IMR-90 (cell line): Measurements from ENCODE around the gene GUCY1B1. TPM values are rescaled to one million over a fixed set of nuclear protein-coding genes. Genes with fewer than 3 reads are reported as not detected.

Experiments
- ATAC-seq: fragments of 200-7000 bp; cut with Tn5 transposase; 2 replicates; pipeline ENCODE4 v1.9.1; 2020; ENCODE audit warnings: low read depth, mild to moderate bottlenecking, moderate library complexity
- BruUV-seq: library from RNA; stranded (reverse); fragments of 400-500 nt; replicated peaks from 2 replicates; lab custom pipeline; 2021; lab: Mats Ljungman, UMichigan
- CTCF ChIA-PET: fragments of 300-600 bp; formaldehyde crosslinking; extraction: SDS; loops from one replicate; lab custom pipeline; 2021; ENCODE audit warnings: antibody characterized with exemption; lab: Yijun Ruan, JAX
- POLR2A ChIA-PET: fragments of 300-600 bp; sonication (Branson Sonifier 250); formaldehyde crosslinking; loops from one replicate; lab custom pipeline; 2022; ENCODE audit warnings: antibody characterized with exemption; ENCODE audit not compliant: unreplicated experiment; lab: Charles Lee
- DNase-seq: peaks from one replicate; pipeline ENCODE4 v3.0.0; 2013
- H2AFZ ChIP-seq: replicated peaks from 2 replicates; pipeline ENCODE3; 2013; ENCODE audit warnings: low read length, mild to moderate bottlenecking; ENCODE audit not compliant: poor library complexity
- H2AK5ac ChIP-seq: 2 replicates; pipeline ENCODE4 v1.6.1; 2013; ENCODE audit warnings: low read depth, low read length, inconsistent platforms
- H2AK9ac ChIP-seq: replicated peaks from 2 replicates; pipeline ENCODE3; 2013; ENCODE audit warnings: mild to moderate bottlenecking, low read depth, low read length, moderate library complexity; ENCODE audit not compliant: poor library complexity
- H2BK120ac ChIP-seq: 2 replicates; pipeline ENCODE4 v1.6.1; 2013; ENCODE audit warnings: low read depth, low read length, inconsistent platforms
- H2BK15ac ChIP-seq: 3 replicates; pipeline ENCODE4 v1.6.1; 2013; ENCODE audit warnings: low read depth, low read length, inconsistent platforms
- H2BK20ac ChIP-seq: 2 replicates; pipeline ENCODE4 v1.6.1; 2013; ENCODE audit warnings: low read depth, mild to moderate bottlenecking, inconsistent platforms, low read length, moderate library complexity
- H2BK5ac ChIP-seq: 2 replicates; pipeline ENCODE4 v1.6.1; 2013; ENCODE audit warnings: mild to moderate bottlenecking, low read depth, low read length, inconsistent platforms; ENCODE audit not compliant: poor library complexity, severe bottlenecking
- H3K14ac ChIP-seq: replicated peaks from 2 replicates; pipeline ENCODE4 v1.6.1; 2013; ENCODE audit warnings: low read depth, low read length, inconsistent platforms
- H3K18ac ChIP-seq: 2 replicates; pipeline ENCODE4 v1.6.1; 2013; ENCODE audit warnings: low read depth, low read length, control low read depth
- H3K23ac ChIP-seq: 2 replicates; pipeline ENCODE4 v1.6.1; 2013; ENCODE audit warnings: low read depth, low read length, inconsistent platforms
- H3K27ac ChIP-seq: 2 replicates; pipeline ENCODE4 v1.5.1; 2013; ENCODE audit warnings: mild to moderate bottlenecking, control low read depth, low read length; ENCODE audit not compliant: insufficient read depth
- H3K27me3 ChIP-seq: 2 replicates; pipeline ENCODE4 v1.6.1; 2013; ENCODE audit warnings: low read length; ENCODE audit not compliant: control insufficient read depth, insufficient read depth
- H3K36me3 ChIP-seq: 2 replicates; pipeline ENCODE4 v1.6.1; 2013; ENCODE audit warnings: low read length, mixed read lengths; ENCODE audit not compliant: control insufficient read depth, insufficient read depth
- H3K4ac ChIP-seq: 2 replicates; pipeline ENCODE4 v1.6.1; 2013; ENCODE audit warnings: low read depth, low read length, inconsistent platforms
- H3K4me1 ChIP-seq: 2 replicates; pipeline ENCODE4 v1.6.1; 2013; ENCODE audit warnings: low read length, mixed read lengths; ENCODE audit not compliant: control insufficient read depth, insufficient read depth
- H3K4me2 ChIP-seq: 2 replicates; pipeline ENCODE4 v1.6.1; 2013; ENCODE audit warnings: low read depth, mild to moderate bottlenecking, control low read depth, low read length, moderate library complexity
- H3K4me3 ChIP-seq: 2 replicates; pipeline ENCODE4 v1.5.1; 2013; ENCODE audit warnings: low read depth, mild to moderate bottlenecking, control low read depth, low read length, moderate library complexity; ENCODE audit not compliant: insufficient read depth
- H3K56ac ChIP-seq: 2 replicates; pipeline ENCODE4 v1.6.1; 2013; ENCODE audit warnings: low read length, inconsistent platforms; ENCODE audit not compliant: insufficient read depth; ENCODE audit errors: extremely low read depth
- H3K79me1 ChIP-seq, 2 experiments: 2 replicates each; pipeline ENCODE4 v1.6.1; 2013; ENCODE audit warnings: low read length in 2 of 2, inconsistent platforms in 1 of 2, low read depth in 1 of 2
- H3K9ac ChIP-seq: 2 replicates; pipeline ENCODE4 v1.6.1; 2013; ENCODE audit warnings: low read depth, low read length, control low read depth
- H3K9me1 ChIP-seq: 2 replicates; pipeline ENCODE4 v1.6.1; 2013; ENCODE audit warnings: low read length, inconsistent platforms; ENCODE audit not compliant: insufficient read depth
- H3K9me3 ChIP-seq: 2 replicates; pipeline ENCODE4 v1.6.1; 2013; ENCODE audit warnings: low read length; ENCODE audit not compliant: control insufficient read depth, insufficient read depth
- H4K20me1 ChIP-seq: 2 replicates; pipeline ENCODE4 v1.6.1; 2013; ENCODE audit warnings: low read length, inconsistent platforms; ENCODE audit not compliant: insufficient read depth
- H4K5ac ChIP-seq: 2 replicates; pipeline ENCODE4 v1.6.1; 2013; ENCODE audit warnings: mild to moderate bottlenecking, low read depth, low read length, control low read depth
- H4K8ac ChIP-seq, 2 experiments: 2 replicates each; pipeline ENCODE4 v1.6.1; 2013; ENCODE audit warnings: low read depth in 2 of 2, low read length in 2 of 2, control low read depth in 1 of 2, inconsistent platforms in 1 of 2
- H4K91ac ChIP-seq: 2 replicates; pipeline ENCODE4 v1.6.1; 2013; ENCODE audit warnings: low read depth, low read length, inconsistent platforms; ENCODE audit not compliant: insufficient read depth
- CTCF ChIP-seq: conservative IDR thresholded peaks from 2 replicates; pipeline ENCODE4 v1.5.1; 2012; ENCODE audit warnings: mild to moderate bottlenecking, low read depth, low read length, improper control_type of control experiment
- ELK1 ChIP-seq: fragments of 150-350 bp; IDR thresholded peaks from 2 replicates; pipeline ENCODE4 v1.6.1; 2016; ENCODE audit warnings: low read depth, mild to moderate bottlenecking, low read length, moderate library complexity, borderline replicate concordance
- FOS ChIP-seq: fragments of 150-350 bp; IDR thresholded peaks from 2 replicates; pipeline ENCODE4 v1.6.1; 2016; ENCODE audit warnings: low read depth, low read length
- MAFK ChIP-seq: IDR thresholded peaks from 2 replicates; pipeline ENCODE4 v1.6.1; 2012; ENCODE audit warnings: low read depth, low read length, improper control_type of control experiment
- RAD21 ChIP-seq: IDR thresholded peaks from 2 replicates; pipeline ENCODE4 v1.6.1; 2012; ENCODE audit warnings: low read length, improper control_type of control experiment
- RCOR1 ChIP-seq: IDR thresholded peaks from 2 replicates; pipeline ENCODE4 v1.6.1; 2012; ENCODE audit warnings: mild to moderate bottlenecking, low read length, improper control_type of control experiment; ENCODE audit not compliant: insufficient replicate concordance
- RFX5 ChIP-seq: IDR thresholded peaks from 2 replicates; pipeline ENCODE4 v1.8.0; 2012; ENCODE audit warnings: low read depth, mild to moderate bottlenecking, low read length, moderate library complexity
- SMC3 ChIP-seq: fragments of 150-350 bp; IDR thresholded peaks from 2 replicates; pipeline ENCODE4 v1.6.1; 2016; ENCODE audit warnings: low read depth, mild to moderate bottlenecking, antibody characterized with exemption, low read length, moderate library complexity
- WGBS, 2 experiments: methylation state at CpG; one replicate each; pipeline versions ENCODE4 v1.1.5 to v1.1.7; 2013; ENCODE audit warnings: missing lambda C conversion rate in 2 of 2; ENCODE audit not compliant: insufficient read length in 1 of 2; ENCODE audit errors: extremely low coverage in 2 of 2; 5-methylcytosine and 5-hydroxymethylcytosine counted together
- dilution Hi-C: fragments of 300-500 bp; cut with HindIII; formaldehyde crosslinking; loops from one replicate; pipeline ENCODE4 v1.14.3; 2018; ENCODE audit warnings: low sequenced_read_pairs; ENCODE audit not compliant: unreplicated experiment
- in situ Hi-C: fragments of 300-500 bp; cut with MboI; formaldehyde crosslinking; loops from 3 replicates; pipeline ENCODE4 v1.14.3; 2019; ENCODE audit warnings: low sequenced_read_pairs, inconsistent platforms, mixed read lengths
- intact Hi-C: fragments of 100-400 bp; cut with micrococcal nuclease; formaldehyde crosslinking; loops from 2 replicates; pipeline ENCODE4 v1.10.0; 2022
- polyA plus RNA-seq, 3 experiments: library from polyadenylated mRNA; depleted of rRNA; stranded (reverse); fragments of >200 nt; gene quantifications; 2 replicates each; pipeline ENCODE4 v1.2.3, GENCODE V29; 2012; ENCODE audit warnings: low replicate concordance in 1 of 3
- total RNA-seq: library from RNA; depleted of rRNA; stranded (reverse); fragments of >200 nt; gene quantifications from 2 replicates; pipeline ENCODE4 v1.2.3, GENCODE V29; 2012

Gene GUCY1B1
- total and polyA plus RNA-seq, 2 of the 4 experiments (the other 2 are of a cell fraction): 2.9 to 3.8 TPM

- no peak overlapping the region for H2AK9ac ChIP-seq
- no peak overlapping the region for H3K18ac ChIP-seq
- H3K4ac ChIP-seq: no peak overlapping the region
- no peak overlapping the region for H4K91ac ChIP-seq
- no peak overlapping the region for H4K5ac ChIP-seq
- H2BK20ac ChIP-seq: no peak overlapping the region
- no peak overlapping the region for H3K56ac ChIP-seq
- POLR2A ChIA-PET: no interaction called here
- intact Hi-C loops: loop anchor here (10.0 kb wide), 2 partner anchors 801 to 971 kb away; no protein-coding TSS in a partner anchor
- no peak overlapping the region for H2BK15ac ChIP-seq
- no peaks in the 10 kb centered on the region for H3K79me1 ChIP-seq
- H2AK5ac ChIP-seq: no peak overlapping the region
- H3K9me3 ChIP-seq: no peaks in the 10 kb centered on the region
- H2AFZ ChIP-seq: no peak overlapping the region
- H4K20me1 ChIP-seq: no peaks in the 10 kb centered on the region
- no TSS peak for BruUV-seq
- TF ChIP-seq MAFK (no peak), FOS (no peak), SMC3 (no peak), CTCF (no peak), RAD21 (no peak), ELK1 (no peak), RFX5 (no peak), RCOR1 (no peak)
- H3K9ac ChIP-seq: no peak overlapping the region
- H3K9me1 ChIP-seq: no peaks in the 10 kb centered on the region
- no peaks in the 10 kb centered on the region for H3K27me3 ChIP-seq
- DNase-seq: no peak
- peaks cover 2% of the 10 kb centered on the region; the same call in 1 of the 2 replicates for H3K36me3 ChIP-seq
- H2BK120ac ChIP-seq: no peak overlapping the region
- H3K23ac ChIP-seq: no peak overlapping the region
- no peak overlapping the region for H3K27ac ChIP-seq
- no peak overlapping the region for H3K4me3 ChIP-seq
- peaks cover 2% of the 10 kb centered on the region; the same call in 1 of the 2 replicates for H3K4me1 ChIP-seq
- no peak for ATAC-seq
- dilution Hi-C loops: no loop called here
- H4K8ac ChIP-seq: no peak overlapping the region
- no peak overlapping the region for H2BK5ac ChIP-seq
- in situ Hi-C loops: loop anchor here (10.0 to 25.0 kb wide), 3 partner anchors 341 to 974 kb away; no protein-coding TSS in a partner anchor
- H3K14ac ChIP-seq: no peak overlapping the region
- no peak overlapping the region for H3K4me2 ChIP-seq
- no CpG with 5 or more reads among the region's 1 CpG for whole genome bisulfite sequencing, 2 experiments
- CTCF ChIA-PET: no interaction called here
Measured at GRCh38 chr4:155785828-155786227, 27.0 kb downstream of the GUCY1B1 start.
